Astrocyte of the spinal cord (primary cell): Measurements from ENCODE around the gene PMAIP1.

Experiments used
- DNase-seq: peaks from one replicate; pipeline ENCODE4 v3.0.0; 2011; ENCODE audit warnings: low read depth, low spot score
- H3K4me3 ChIP-seq: 2 replicates; pipeline ENCODE4 v1.5.1; 2011; ENCODE audit warnings: low read depth, mild to moderate bottlenecking, low read length, moderate library complexity
- CTCF ChIP-seq: IDR thresholded peaks from 2 replicates; pipeline ENCODE4 v1.5.1; 2012; ENCODE audit warnings: low read depth, mild to moderate bottlenecking, low read length, inconsistent platforms
- in situ Hi-C: cut with HindIII; loops from 2 replicates; pipeline ENCODE4 v1.10.0; 2017; ENCODE audit warnings: low sequenced_read_pairs

Gene PMAIP1

GRCh38 chr18:59861963-59862819, 37.6 kb upstream of the PMAIP1 start:
- no peak overlapping the region for H3K4me3 ChIP-seq
- no peak for DNase-seq
- in situ Hi-C loops, result no loop called here
- TF ChIP-seq CTCF, result no peak

GRCh38 chr18:59865241-59865986, 34.4 kb upstream of the PMAIP1 start:
- no peak for TF ChIP-seq CTCF
- no peak overlapping the region for H3K4me3 ChIP-seq
- in situ Hi-C loops, result no loop called here
- DNase-seq, result no peak

GRCh38 chr18:59866551-59867269, 33.1 kb upstream of the PMAIP1 start:
- no peak for DNase-seq
- no peak for TF ChIP-seq CTCF
- H3K4me3 ChIP-seq, result no peak overlapping the region
- in situ Hi-C loops, result no loop called here

GRCh38 chr18:59867337-59868104, 32.3 kb upstream of the PMAIP1 start:
- DNase-seq, result no peak
- H3K4me3 ChIP-seq, result no peak overlapping the region
- in situ Hi-C loops, result no loop called here
- TF ChIP-seq CTCF, result no peak

- H3K4me3 ChIP-seq, result no peak overlapping the region
- no peak for TF ChIP-seq CTCF
- in situ Hi-C loops, result no loop called here
- DNase-seq, result peak; percentile 8
Measured at GRCh38 chr18:59870623-59871130, 29.1 kb upstream of the PMAIP1 start.
